EH (cell line): ENCODE data around the gene CDH13.

ENCODE experiments used
- DNase-seq: peaks from one replicate; pipeline ENCODE4 v3.0.0-alpha.2; 2015; ENCODE audit warnings: low read depth

CDH13 gene

DNA sequence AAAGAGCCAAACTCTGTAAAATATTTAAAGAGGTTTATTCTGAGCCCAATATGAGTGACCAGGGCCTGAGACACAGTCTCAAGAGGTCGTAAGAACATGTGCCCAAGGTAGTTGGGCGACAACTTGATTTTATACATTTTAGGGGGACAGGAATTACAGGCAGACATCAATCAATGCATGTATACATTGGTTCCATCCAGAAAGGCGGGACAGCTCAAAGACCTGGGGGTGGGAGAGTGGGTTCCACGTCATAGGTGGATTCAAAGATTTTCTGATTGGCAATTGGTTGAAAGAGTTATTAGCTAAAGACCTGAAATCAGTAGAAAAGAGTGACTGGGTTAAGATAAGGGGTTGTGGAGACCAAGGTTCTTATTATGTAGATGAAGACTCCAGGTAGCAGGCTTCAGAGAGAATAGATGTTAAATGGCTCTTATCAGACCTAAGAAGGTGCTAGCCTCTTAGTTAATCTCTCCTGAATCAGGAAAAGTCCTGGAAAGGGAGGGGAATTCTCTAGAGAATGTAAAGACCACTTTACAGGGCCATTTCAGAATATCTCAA is 1213.4 kb downstream of the CDH13 start:
- no peak for DNase-seq

DNA sequence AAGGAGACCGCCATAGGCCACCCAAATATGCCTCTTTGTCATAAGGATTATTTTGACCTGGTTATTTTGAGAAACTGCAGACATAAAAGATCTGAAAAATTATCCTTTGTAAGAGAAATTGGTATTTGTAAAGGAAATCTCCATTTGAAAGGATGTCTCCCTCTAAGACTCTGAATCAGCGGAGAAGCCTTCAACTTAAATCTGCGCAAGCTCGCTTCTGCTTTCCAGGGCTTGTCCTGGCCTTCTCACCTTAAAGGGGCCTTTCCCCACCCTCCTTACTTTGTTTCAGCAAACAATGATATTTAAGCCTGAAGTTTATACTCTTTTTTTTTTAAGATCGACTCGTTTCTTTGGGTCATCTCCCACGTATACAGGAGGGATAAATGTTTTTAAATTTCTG is 1215.5 kb downstream of the CDH13 start:
- DNase-seq, result no peak

DNA sequence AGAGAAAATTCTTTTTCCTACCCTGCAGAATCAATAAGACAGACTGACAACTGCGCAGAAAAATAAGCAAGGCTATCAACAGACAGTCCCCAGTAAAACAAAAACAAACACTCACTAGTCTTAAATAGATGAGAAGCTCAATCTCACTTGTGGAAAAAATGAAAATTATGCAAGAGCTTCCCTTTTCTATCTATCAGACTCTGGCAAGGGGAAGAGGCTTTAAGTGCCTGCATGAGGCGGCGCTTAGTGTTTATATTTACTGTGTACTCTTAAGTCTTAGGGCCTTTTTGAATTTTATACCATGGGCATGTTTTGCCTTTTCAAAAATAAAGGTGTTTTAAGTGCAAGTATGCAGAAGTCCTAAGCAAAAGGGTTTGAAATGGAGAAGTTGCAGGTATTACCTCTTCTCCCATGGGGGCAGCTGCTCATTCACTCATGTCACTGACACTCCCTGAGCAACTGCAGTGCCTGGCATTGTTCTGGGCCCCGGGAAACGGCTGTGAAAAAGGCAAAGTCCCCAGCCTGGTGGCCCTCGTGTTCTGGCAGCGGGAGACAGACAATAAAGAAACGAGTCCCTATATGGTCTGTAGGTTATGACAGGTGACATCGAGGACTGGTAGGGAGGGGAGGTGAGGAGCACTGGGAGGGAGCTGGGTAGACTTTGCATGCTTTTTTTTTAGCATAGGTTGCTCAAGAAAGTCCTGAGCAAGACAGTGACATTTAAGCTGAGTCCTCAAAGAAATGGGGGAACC is 1216.2 kb downstream of the CDH13 start:
- no peak for DNase-seq

DNA sequence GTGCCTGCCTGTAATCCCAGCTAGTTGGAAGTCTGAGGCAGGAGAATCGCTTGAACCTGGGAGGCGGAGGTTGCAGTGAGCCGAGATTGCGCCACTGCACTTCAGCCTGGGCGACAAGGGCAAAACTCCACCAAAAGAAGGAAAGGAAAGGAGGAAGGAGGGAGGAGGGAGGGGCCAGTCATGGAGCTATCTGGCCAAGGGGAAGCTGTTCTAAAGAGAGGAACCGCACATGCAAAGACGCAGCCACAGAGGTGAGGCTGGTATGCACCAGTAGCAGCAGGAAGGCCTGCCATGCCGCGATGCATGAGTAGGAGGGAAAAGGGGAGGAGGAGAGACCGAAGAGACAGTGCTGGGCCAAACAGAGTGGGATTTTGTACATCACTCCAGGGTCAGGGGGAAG is 1216.9 kb downstream of the CDH13 start:
- no peak for DNase-seq

DNA sequence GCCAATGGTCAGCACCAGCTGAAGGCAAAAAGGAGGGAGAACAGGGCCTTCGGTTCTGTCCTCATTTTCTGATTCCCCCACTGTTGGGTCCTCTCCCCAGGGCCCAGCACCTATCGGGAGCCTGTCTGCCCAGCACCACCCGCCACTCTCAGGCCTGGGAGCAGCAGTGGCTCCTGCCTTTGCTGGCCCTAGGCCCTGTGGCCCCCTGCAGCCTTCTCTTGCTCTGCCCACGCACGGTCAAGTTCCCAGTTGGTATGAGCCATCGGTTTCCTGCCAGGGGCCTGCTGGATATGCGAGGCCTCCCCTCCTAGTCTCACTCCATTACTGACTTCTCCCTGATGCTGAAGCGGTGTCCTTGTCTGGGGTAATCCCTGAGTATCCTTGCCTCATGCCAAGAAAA is 1218.5 kb downstream of the CDH13 start:
- DNase-seq, result no peak

DNA sequence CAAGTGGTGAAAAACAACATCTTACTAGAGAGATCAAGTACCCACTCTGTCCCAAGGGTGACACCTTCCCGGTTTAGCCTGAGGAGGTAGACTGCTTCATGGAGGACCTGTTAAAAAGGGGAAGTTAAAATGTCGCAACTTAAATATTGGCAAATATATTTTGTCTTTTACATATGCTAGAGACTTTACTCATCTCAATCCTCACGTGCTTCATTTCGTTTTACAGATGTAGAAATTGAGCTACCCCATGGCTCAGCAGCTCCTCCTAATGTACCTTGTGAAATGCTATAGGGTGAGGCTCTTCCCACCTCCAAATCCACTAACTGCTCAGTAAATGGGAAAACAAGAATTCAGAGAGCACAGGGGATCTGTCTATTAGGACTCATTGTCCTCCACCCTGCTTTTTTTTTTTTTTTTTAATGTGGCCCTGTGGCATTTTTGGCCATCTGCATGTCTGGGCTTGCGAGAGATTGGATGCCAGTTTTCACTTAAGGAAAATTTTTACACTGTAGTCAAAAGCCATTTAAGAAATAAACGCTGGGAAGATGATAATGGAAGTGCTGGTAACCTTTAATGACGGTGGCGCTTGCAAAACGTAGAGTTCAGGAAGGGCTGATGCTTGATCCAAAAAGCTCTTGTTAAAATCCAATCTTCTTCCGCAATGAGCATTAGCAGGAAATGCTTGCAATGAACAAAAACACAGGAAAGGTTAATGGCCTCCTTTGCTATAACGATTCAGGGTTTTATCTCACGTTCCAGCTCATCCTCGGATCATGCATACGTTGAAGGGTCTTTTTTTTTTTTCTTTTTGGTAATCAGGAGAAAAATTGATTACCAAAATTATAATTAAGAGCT is 1220.8 kb downstream of the CDH13 start:
- DNase-seq, result peak; percentile 18

DNA sequence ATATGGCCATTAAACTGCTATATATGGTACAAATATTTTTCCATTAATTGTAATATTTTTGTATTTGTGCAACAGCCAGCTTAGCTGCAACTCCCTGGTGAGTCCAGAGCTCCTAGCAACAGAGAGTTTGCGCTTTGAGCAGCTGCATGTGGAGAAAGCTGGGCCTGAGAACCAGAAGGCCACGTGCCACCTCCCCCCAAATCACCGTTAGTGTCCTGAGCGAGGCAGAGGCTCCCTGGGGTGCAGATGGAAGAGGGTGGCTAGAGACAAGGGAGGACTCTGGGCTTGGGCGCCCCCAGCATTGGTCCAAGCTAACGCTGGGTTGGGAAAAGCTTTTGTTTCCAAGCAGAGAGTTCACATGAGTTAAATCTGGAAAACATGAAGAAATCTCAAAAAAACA is 1222.7 kb downstream of the CDH13 start:
- DNase-seq, result no peak
